Mucosa of stomach (tissue), 1 donor: Measurements from ENCODE around the gene RIT1.

Experiments used
- H3K27me3 ChIP-seq: one replicate; pipeline ENCODE4 v1.7.0; 2013; ENCODE audit warnings: mild to moderate bottlenecking, low read length; ENCODE audit not compliant: control insufficient read depth, insufficient read depth
- H3K36me3 ChIP-seq: one replicate; pipeline ENCODE4 v1.7.0; 2013; ENCODE audit warnings: low read length; ENCODE audit not compliant: control insufficient read depth, insufficient read depth
- H3K4me1 ChIP-seq: one replicate; pipeline ENCODE4 v1.7.0; 2013; ENCODE audit warnings: mild to moderate bottlenecking, low read length; ENCODE audit not compliant: control insufficient read depth, insufficient read depth
- H3K4me3 ChIP-seq: one replicate; pipeline ENCODE4 v1.7.0; 2013; ENCODE audit warnings: low read length
- H3K9ac ChIP-seq: one replicate; pipeline ENCODE4 v1.7.0; 2013; ENCODE audit warnings: mild to moderate bottlenecking, low read length, moderate library complexity
- H3K9me3 ChIP-seq: one replicate; pipeline ENCODE4 v1.7.0; 2013; ENCODE audit warnings: mild to moderate bottlenecking, low read length, moderate library complexity; ENCODE audit not compliant: control insufficient read depth
- donor health status: Pancreatic carcinoma.

RIT1 gene

GRCh38 chr1:155884031-155884960 lies 26.9 kb downstream of the RIT1 start:
- Histone ChIP-seq H3K4me1 (no peaks in the 10 kb centered on the region), H3K9me3 (no peaks in the 10 kb centered on the region), H3K27me3 (no peaks in the 10 kb centered on the region), H3K36me3 (no peaks in the 10 kb centered on the region), H3K9ac (no peak overlapping the region), H3K4me3 (no peak overlapping the region)

- H3K27me3 ChIP-seq, result no peaks in the 10 kb centered on the region
- H3K9ac ChIP-seq, result no peak overlapping the region
- no peak overlapping the region for H3K4me3 ChIP-seq
- H3K9me3 ChIP-seq, result no peaks in the 10 kb centered on the region
- H3K36me3 ChIP-seq, result no peaks in the 10 kb centered on the region
- H3K4me1 ChIP-seq, result no peaks in the 10 kb centered on the region
Observed at GRCh38 chr1:155882766-155883165, 28.4 kb downstream of the RIT1 start.

- Histone ChIP-seq H3K27me3 (no peaks in the 10 kb centered on the region), H3K9ac (no peak overlapping the region), H3K9me3 (no peaks in the 10 kb centered on the region), H3K36me3 (no peaks in the 10 kb centered on the region), H3K4me1 (no peaks in the 10 kb centered on the region), H3K4me3 (no peak overlapping the region)
Observed at GRCh38 chr1:155882235-155882634, 28.9 kb downstream of the RIT1 start.

GRCh38 chr1:155880950-155881349 lies 30.2 kb downstream of the RIT1 start:
- Histone ChIP-seq H3K9ac (no peak overlapping the region), H3K9me3 (no peaks in the 10 kb centered on the region), H3K27me3 (no peaks in the 10 kb centered on the region), H3K4me1 (no peaks in the 10 kb centered on the region), H3K4me3 (no peak overlapping the region), H3K36me3 (no peaks in the 10 kb centered on the region)

- H3K9me3 ChIP-seq, result no peaks in the 10 kb centered on the region
- no peaks in the 10 kb centered on the region for H3K27me3 ChIP-seq
- no peaks in the 10 kb centered on the region for H3K4me1 ChIP-seq
- H3K36me3 ChIP-seq, result no peaks in the 10 kb centered on the region
- H3K9ac ChIP-seq, result no peak overlapping the region
- no peak overlapping the region for H3K4me3 ChIP-seq
Observed at GRCh38 chr1:155880251-155880650, 30.9 kb downstream of the RIT1 start.

- no peaks in the 10 kb centered on the region for H3K4me1 ChIP-seq
- no peak overlapping the region for H3K9ac ChIP-seq
- H3K4me3 ChIP-seq, result no peak overlapping the region
- no peaks in the 10 kb centered on the region for H3K27me3 ChIP-seq
- no peaks in the 10 kb centered on the region for H3K36me3 ChIP-seq
- no peaks in the 10 kb centered on the region for H3K9me3 ChIP-seq
Observed at GRCh38 chr1:155877945-155878344, 33.2 kb downstream of the RIT1 start.

GRCh38 chr1:155873860-155874259 lies 37.3 kb downstream of the RIT1 start:
- no peaks in the 10 kb centered on the region for H3K36me3 ChIP-seq
- no peaks in the 10 kb centered on the region for H3K4me1 ChIP-seq
- H3K9ac ChIP-seq, result no peak overlapping the region
- H3K9me3 ChIP-seq, result no peaks in the 10 kb centered on the region
- no peaks in the 10 kb centered on the region for H3K27me3 ChIP-seq
- H3K4me3 ChIP-seq, result no peak overlapping the region

- Histone ChIP-seq H3K4me3 (no peak overlapping the region), H3K27me3 (no peaks in the 10 kb centered on the region), H3K9ac (no peak overlapping the region), H3K9me3 (no peaks in the 10 kb centered on the region), H3K4me1 (no peaks in the 10 kb centered on the region), H3K36me3 (no peaks in the 10 kb centered on the region)
Observed at GRCh38 chr1:155872527-155872926, 38.6 kb downstream of the RIT1 start.

GRCh38 chr1:155871390-155871789 lies 39.8 kb downstream of the RIT1 start:
- H3K9ac ChIP-seq, result no peak overlapping the region
- H3K4me3 ChIP-seq, result no peak overlapping the region
- H3K9me3 ChIP-seq, result no peaks in the 10 kb centered on the region
- H3K27me3 ChIP-seq, result no peaks in the 10 kb centered on the region
- no peaks in the 10 kb centered on the region for H3K4me1 ChIP-seq
- no peaks in the 10 kb centered on the region for H3K36me3 ChIP-seq

- no peaks in the 10 kb centered on the region for H3K9me3 ChIP-seq
- H3K4me1 ChIP-seq, result no peaks in the 10 kb centered on the region
- H3K4me3 ChIP-seq, result no peak overlapping the region
- no peaks in the 10 kb centered on the region for H3K36me3 ChIP-seq
- no peak overlapping the region for H3K9ac ChIP-seq
- H3K27me3 ChIP-seq, result no peaks in the 10 kb centered on the region
Observed at GRCh38 chr1:155867766-155868165, 43.4 kb downstream of the RIT1 start.

GRCh38 chr1:155864393-155864792 lies 46.8 kb downstream of the RIT1 start:
- peaks cover 4% of the 10 kb centered on the region for H3K4me1 ChIP-seq
- H3K4me3 ChIP-seq, result no peak overlapping the region
- H3K36me3 ChIP-seq, result no peaks in the 10 kb centered on the region
- peaks cover 11% of the 10 kb centered on the region for H3K27me3 ChIP-seq
- H3K9ac ChIP-seq, result no peak overlapping the region
- no peaks in the 10 kb centered on the region for H3K9me3 ChIP-seq

- Histone ChIP-seq H3K9me3 (no peaks in the 10 kb centered on the region), H3K9ac (no peak overlapping the region), H3K4me3 (no peak overlapping the region), H3K36me3 (no peaks in the 10 kb centered on the region), H3K27me3 (peaks cover 11% of the 10 kb centered on the region), H3K4me1 (peaks cover 15% of the 10 kb centered on the region)
Observed at GRCh38 chr1:155861896-155862295, 49.3 kb downstream of the RIT1 start.
